Inferior parietal cortex (tissue), 1 donor: Measurements from ENCODE around the gene CDYL.
A peak's percentile ranks its signal among the peaks of the same experiment; 100 is the strongest.

ENCODE experiments used
- DNase-seq: peaks from one replicate; pipeline ENCODE4 v3.0.0-alpha.2; 2016; ENCODE audit errors: extremely low spot score

Gene CDYL

GRCh38 chr6:4935975-4936680 is 159.9 kb downstream of the CDYL start:
- DNase-seq = no peak

- DNase-seq = peak; percentile 78
These were observed 160.5 kb downstream of the CDYL start for GRCh38 chr6:4936681-4937041.

GRCh38 chr6:4937414-4937813 is 161.2 kb downstream of the CDYL start:
- DNase-seq = no peak

GRCh38 chr6:4939241-4939640 is 163.0 kb downstream of the CDYL start:
- no peak for DNase-seq

- DNase-seq = no peak
These were observed 164.2 kb downstream of the CDYL start for GRCh38 chr6:4940416-4940815.

- DNase-seq = peak; percentile 31
These were observed 165.8 kb downstream of the CDYL start for GRCh38 chr6:4941782-4942672.

GRCh38 chr6:4942673-4943009 is 166.4 kb downstream of the CDYL start:
- DNase-seq = no peak

GRCh38 chr6:4943716-4944115 is 167.5 kb downstream of the CDYL start:
- DNase-seq = no peak

GRCh38 chr6:4944325-4944724 is 168.1 kb downstream of the CDYL start:
- no peak for DNase-seq

- DNase-seq = no peak
These were observed 170.3 kb downstream of the CDYL start for GRCh38 chr6:4946521-4946920.

GRCh38 chr6:4947716-4948115 is 171.5 kb downstream of the CDYL start:
- no peak for DNase-seq

GRCh38 chr6:4948781-4949450 is 172.7 kb downstream of the CDYL start:
- no peak for DNase-seq

GRCh38 chr6:4950076-4950475 is 173.9 kb downstream of the CDYL start:
- DNase-seq = no peak

- DNase-seq = no peak
These were observed 174.8 kb downstream of the CDYL start for GRCh38 chr6:4950836-4951533.

- DNase-seq = no peak
These were observed 177.2 kb downstream of the CDYL start for GRCh38 chr6:4953440-4953839.

GRCh38 chr6:4956625-4957024 is 180.4 kb downstream of the CDYL start:
- DNase-seq = no peak

GRCh38 chr6:4957521-4958231 is 181.5 kb downstream of the CDYL start:
- DNase-seq = no peak

GRCh38 chr6:4958624-4959023 is 182.4 kb downstream of the CDYL start:
- DNase-seq = no peak

GRCh38 chr6:4961322-4962168 is 185.3 kb downstream of the CDYL start:
- DNase-seq = no peak

- no peak for DNase-seq
These were observed 186.7 kb downstream of the CDYL start for GRCh38 chr6:4962905-4963304.
